Measurements from ENCODE around the gene NMNAT3.
"Not testable (repeated sequence)": the region's sequence is repeated elsewhere in the genome, so short reads cannot be mapped to it uniquely, and the experiment has no call there.

The NMNAT3 gene

GRCh38 chr3:139585820-139586219, 92.0 kb downstream of the NMNAT3 start:
- DNase-seq (ENCODE audit: low read depth, low spot score), result no peak

- DNase-seq (ENCODE audit: low read depth, low spot score), result not testable (repeated sequence)
Observed at GRCh38 chr3:139583651-139584050, 94.1 kb downstream of the NMNAT3 start.

- no peak for DNase-seq (ENCODE audit: low read depth, low spot score)
Observed at GRCh38 chr3:139578783-139579182, 99.0 kb downstream of the NMNAT3 start.

- DNase-seq (ENCODE audit: low read depth, low spot score), result peak; percentile 28
Observed at GRCh38 chr3:139577909-139578308, 99.9 kb downstream of the NMNAT3 start.

GRCh38 chr3:139577346-139577745, 100.4 kb downstream of the NMNAT3 start:
- no peak for DNase-seq (ENCODE audit: low read depth, low spot score)

- DNase-seq (ENCODE audit: low read depth, low spot score), result no peak
Observed at GRCh38 chr3:139574026-139574947, 103.5 kb downstream of the NMNAT3 start.

GRCh38 chr3:139572847-139573672, 104.7 kb downstream of the NMNAT3 start:
- no peak for DNase-seq (ENCODE audit: low read depth, low spot score)

- no peak for DNase-seq (ENCODE audit: low read depth, low spot score)
Observed at GRCh38 chr3:139571711-139572110, 106.1 kb downstream of the NMNAT3 start.

- peak; percentile 59 for DNase-seq (ENCODE audit: low read depth, low spot score)
Observed at GRCh38 chr3:139564294-139564861, 113.4 kb downstream of the NMNAT3 start.

GRCh38 chr3:139561959-139562676, 115.7 kb downstream of the NMNAT3 start:
- DNase-seq (ENCODE audit: low read depth, low spot score), result peak; percentile 75

GRCh38 chr3:139561255-139561817, 116.4 kb downstream of the NMNAT3 start:
- no peak for DNase-seq (ENCODE audit: low read depth, low spot score)

- DNase-seq (ENCODE audit: low read depth, low spot score), result no peak
Observed at GRCh38 chr3:139560411-139560810, 117.4 kb downstream of the NMNAT3 start.

- DNase-seq (ENCODE audit: low read depth, low spot score), result no peak
Observed at GRCh38 chr3:139559541-139559940, 118.2 kb downstream of the NMNAT3 start.

GRCh38 chr3:139558351-139559266, 119.2 kb downstream of the NMNAT3 start:
- DNase-seq (ENCODE audit: low read depth, low spot score), result no peak

- DNase-seq (ENCODE audit: low read depth, low spot score), result no peak
Observed at GRCh38 chr3:139557041-139557440, 120.7 kb downstream of the NMNAT3 start.

GRCh38 chr3:139555249-139555648, 122.5 kb downstream of the NMNAT3 start:
- no peak for DNase-seq (ENCODE audit: low read depth, low spot score)

- DNase-seq (ENCODE audit: low read depth, low spot score), result no peak
Observed at GRCh38 chr3:139554628-139555027, 123.1 kb downstream of the NMNAT3 start.

- DNase-seq (ENCODE audit: low read depth, low spot score), result no peak
Observed at GRCh38 chr3:139552632-139553365, 125.0 kb downstream of the NMNAT3 start.

- DNase-seq (ENCODE audit: low read depth, low spot score), result no peak
Observed at GRCh38 chr3:139548801-139549200, 129.0 kb downstream of the NMNAT3 start.

All from ELF-1 (cell line).